ENCODE results near the gene SYT7. TPM values are rescaled to one million over a fixed set of nuclear protein-coding genes. Genes with fewer than 3 reads are reported as not detected.

The SYT7 gene
- total RNA-seq, 1 experiment from 2014 or later, result not detected

DNA sequence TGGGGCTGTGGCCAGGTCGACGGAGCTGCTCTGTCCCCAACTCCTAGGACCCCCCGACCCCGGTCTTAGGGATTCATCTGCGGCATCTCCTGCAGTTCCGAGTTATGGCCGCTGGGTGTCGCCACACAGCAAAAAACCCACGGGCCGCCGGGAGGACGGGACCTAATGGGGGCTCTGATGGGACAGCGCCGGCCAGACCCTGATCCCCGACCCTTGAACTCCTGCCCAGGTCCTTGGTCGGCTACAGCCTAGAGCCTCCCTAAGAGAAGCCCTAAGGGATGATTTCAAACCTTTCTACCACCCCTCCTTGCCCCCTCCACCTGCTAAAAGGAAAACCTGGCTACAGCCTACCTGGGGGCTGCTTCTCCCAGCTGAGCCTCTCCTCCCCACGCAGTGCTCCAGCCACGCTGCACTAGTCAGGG lies 103.1 kb downstream of the SYT7 start:
- Histone ChIP-seq H3K4me1 (ENCODE audit: low read length) (no peaks in the 10 kb centered on the region), H3K79me2 (ENCODE audit: low read length) (no peaks in the 10 kb centered on the region), H3K27me3 (ENCODE audit: low read length) (no peaks in the 10 kb centered on the region), H3K9me2 (replicated peaks; ENCODE audit: insufficient read depth, low read length) (no peaks in the 10 kb centered on the region), H3K4me3 (ENCODE audit: low read length) (no peak overlapping the region), H3K9ac (ENCODE audit: low read length) (no peak overlapping the region), H3K36me3 (ENCODE audit: insufficient read depth, low read length) (no peaks in the 10 kb centered on the region), H2AFZ (ENCODE audit: low read length) (no peak overlapping the region), H4K20me1 (ENCODE audit: insufficient read depth, low read depth, low read length) (0 out of 2 replicates have a peak, but pooled peaks cover 3% of the 10 kb centered on the region), H3K27ac (ENCODE audit: low read length) (no peak overlapping the region), H3K4me2 (ENCODE audit: low read depth, low read length, poor library complexity, severe bottlenecking) (no peak overlapping the region), H3K9me3 (ENCODE audit: low read length) (no peaks in the 10 kb centered on the region)
- DNase-seq, result peak; percentile 77

DNA sequence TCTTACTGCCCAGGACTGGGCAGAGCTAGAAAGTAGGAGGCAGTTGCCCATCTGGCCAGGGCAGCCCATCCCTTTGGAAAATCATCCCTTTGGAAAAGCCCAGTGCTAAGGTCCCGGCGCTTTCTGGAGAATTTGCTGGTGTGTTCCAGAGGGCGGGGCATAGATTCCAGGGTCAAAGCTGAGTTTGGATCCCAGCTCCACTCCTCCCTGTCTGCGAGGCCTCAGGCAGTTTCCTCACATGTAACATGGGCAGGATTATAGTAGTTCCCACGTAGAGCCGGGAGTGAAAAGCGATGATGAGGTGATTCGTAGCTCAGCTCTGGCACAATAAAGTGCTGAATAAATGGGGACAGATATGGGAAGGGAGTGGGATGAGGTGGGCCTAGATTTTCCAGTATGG lies 103.8 kb downstream of the SYT7 start:
- Histone ChIP-seq H2AFZ (ENCODE audit: low read length) (no peak overlapping the region), H3K9me2 (replicated peaks; ENCODE audit: insufficient read depth, low read length) (no peaks in the 10 kb centered on the region), H3K79me2 (ENCODE audit: low read length) (no peaks in the 10 kb centered on the region), H3K4me3 (ENCODE audit: low read length) (no peak overlapping the region), H3K4me2 (ENCODE audit: low read depth, low read length, poor library complexity, severe bottlenecking) (no peak overlapping the region), H4K20me1 (ENCODE audit: insufficient read depth, low read depth, low read length) (0 out of 2 replicates have a peak, but pooled peaks cover 3% of the 10 kb centered on the region), H3K27ac (ENCODE audit: low read length) (no peak overlapping the region), H3K4me1 (ENCODE audit: low read length) (no peaks in the 10 kb centered on the region), H3K27me3 (ENCODE audit: low read length) (no peaks in the 10 kb centered on the region), H3K9me3 (ENCODE audit: low read length) (no peaks in the 10 kb centered on the region), H3K36me3 (ENCODE audit: insufficient read depth, low read length) (no peaks in the 10 kb centered on the region), H3K9ac (ENCODE audit: low read length) (no peak overlapping the region)
- no peak for DNase-seq

DNA sequence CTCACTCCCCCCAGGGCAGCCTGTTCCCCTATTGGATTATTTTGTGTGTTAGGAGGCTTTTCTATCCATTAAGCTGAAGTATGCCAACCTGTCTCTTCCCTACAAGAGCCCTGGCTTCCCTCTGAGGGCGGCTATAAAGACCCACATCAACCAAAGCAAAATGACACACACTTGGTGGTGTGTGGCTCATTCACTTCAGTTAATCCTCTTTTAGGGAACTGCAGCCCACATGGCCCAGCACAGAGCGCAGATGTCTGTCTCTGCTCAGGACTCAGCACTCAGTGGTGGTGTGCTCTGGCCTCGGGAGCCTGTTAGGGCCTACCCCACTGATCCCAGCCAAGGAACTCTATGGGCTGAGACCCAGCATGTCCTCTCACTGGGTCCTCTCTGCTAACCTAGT lies 104.5 kb downstream of the SYT7 start:
- Histone ChIP-seq H3K9me3 (ENCODE audit: low read length) (no peaks in the 10 kb centered on the region), H3K4me2 (ENCODE audit: low read depth, low read length, poor library complexity, severe bottlenecking) (no peak overlapping the region), H3K36me3 (ENCODE audit: insufficient read depth, low read length) (no peaks in the 10 kb centered on the region), H4K20me1 (ENCODE audit: insufficient read depth, low read depth, low read length) (0 out of 2 replicates have a peak, but pooled peaks cover 3% of the 10 kb centered on the region), H3K9me2 (replicated peaks; ENCODE audit: insufficient read depth, low read length) (no peaks in the 10 kb centered on the region), H3K9ac (ENCODE audit: low read length) (no peak overlapping the region), H3K79me2 (ENCODE audit: low read length) (no peaks in the 10 kb centered on the region), H3K27ac (ENCODE audit: low read length) (no peak overlapping the region), H2AFZ (ENCODE audit: low read length) (no peak overlapping the region), H3K27me3 (ENCODE audit: low read length) (no peaks in the 10 kb centered on the region), H3K4me1 (ENCODE audit: low read length) (no peaks in the 10 kb centered on the region), H3K4me3 (ENCODE audit: low read length) (no peak overlapping the region)
- DNase-seq, result no peak

DNA sequence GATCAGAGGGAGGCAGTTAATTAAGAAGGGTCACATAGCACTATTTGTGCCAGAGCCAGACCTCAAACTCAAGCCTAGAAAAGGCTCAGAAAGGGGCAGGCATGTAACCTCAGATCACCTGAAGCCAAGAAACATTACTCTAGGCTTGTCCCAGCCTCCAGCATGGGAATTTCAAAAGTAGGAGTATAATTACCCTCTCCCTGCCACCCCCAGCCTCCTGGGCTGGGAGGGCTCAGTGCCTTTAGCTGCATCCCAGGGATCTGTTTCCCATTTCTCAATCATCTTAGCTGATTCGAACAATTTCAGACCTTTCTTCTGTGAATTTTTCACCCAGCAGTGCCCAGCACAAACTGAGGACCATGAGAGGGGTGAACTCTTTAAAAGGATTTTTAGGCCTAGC lies 105.4 kb downstream of the SYT7 start:
- Histone ChIP-seq H2AFZ (ENCODE audit: low read length) (no peak overlapping the region), H3K79me2 (ENCODE audit: low read length) (no peaks in the 10 kb centered on the region), H3K9me3 (ENCODE audit: low read length) (no peaks in the 10 kb centered on the region), H3K36me3 (ENCODE audit: insufficient read depth, low read length) (no peaks in the 10 kb centered on the region), H3K4me3 (ENCODE audit: low read length) (no peak overlapping the region), H3K4me1 (ENCODE audit: low read length) (no peaks in the 10 kb centered on the region), H3K9ac (ENCODE audit: low read length) (no peak overlapping the region), H3K27me3 (ENCODE audit: low read length) (no peaks in the 10 kb centered on the region), H3K9me2 (replicated peaks; ENCODE audit: insufficient read depth, low read length) (no peaks in the 10 kb centered on the region), H4K20me1 (ENCODE audit: insufficient read depth, low read depth, low read length) (0 out of 2 replicates have a peak, but pooled peaks cover 3% of the 10 kb centered on the region), H3K4me2 (ENCODE audit: low read depth, low read length, poor library complexity, severe bottlenecking) (no peak overlapping the region), H3K27ac (ENCODE audit: low read length) (no peak overlapping the region)
- DNase-seq, result no peak

DNA sequence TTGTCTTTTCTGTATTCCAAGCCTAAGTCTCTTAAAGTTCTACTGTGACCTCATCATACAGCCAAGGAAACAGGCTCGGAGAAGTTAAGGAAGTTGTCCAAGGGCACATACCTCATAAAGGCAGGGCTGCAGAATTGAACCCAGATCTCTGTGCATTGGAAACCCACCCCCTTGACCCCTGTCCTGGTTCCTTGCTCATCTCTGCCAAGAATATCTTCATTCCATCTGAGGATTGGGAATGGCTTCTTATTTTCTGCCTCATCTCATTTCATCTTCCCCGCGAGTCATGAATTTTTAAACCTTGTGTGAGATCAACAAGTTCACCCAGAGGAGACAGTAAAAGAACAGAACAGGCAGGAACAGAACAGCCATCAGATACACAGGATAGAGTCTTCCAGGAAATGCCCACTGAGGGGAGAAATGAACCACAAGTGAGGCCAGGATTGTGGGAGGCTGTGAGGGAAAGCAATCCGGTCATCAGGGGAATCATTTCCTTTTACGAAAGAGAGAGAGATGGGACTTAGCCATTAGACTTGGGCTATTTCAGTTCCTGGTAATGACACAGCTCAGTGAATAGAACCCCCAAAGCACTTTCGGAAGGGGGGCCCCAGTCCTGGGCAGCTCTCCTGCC lies 106.7 kb downstream of the SYT7 start:
- Histone ChIP-seq H3K9ac (ENCODE audit: low read length) (no peak overlapping the region), H3K36me3 (ENCODE audit: insufficient read depth, low read length) (no peaks in the 10 kb centered on the region), H3K27me3 (ENCODE audit: low read length) (no peaks in the 10 kb centered on the region), H3K4me1 (ENCODE audit: low read length) (no peaks in the 10 kb centered on the region), H2AFZ (ENCODE audit: low read length) (no peak overlapping the region), H3K9me2 (replicated peaks; ENCODE audit: insufficient read depth, low read length) (no peaks in the 10 kb centered on the region), H3K27ac (ENCODE audit: low read length) (no peak overlapping the region), H3K4me2 (ENCODE audit: low read depth, low read length, poor library complexity, severe bottlenecking) (no peak overlapping the region), H3K4me3 (ENCODE audit: low read length) (no peak overlapping the region), H3K79me2 (ENCODE audit: low read length) (no peaks in the 10 kb centered on the region), H3K9me3 (ENCODE audit: low read length) (no peaks in the 10 kb centered on the region), H4K20me1 (ENCODE audit: insufficient read depth, low read depth, low read length) (0 out of 2 replicates have a peak, but pooled peaks cover 3% of the 10 kb centered on the region)
- no peak for DNase-seq

DNA sequence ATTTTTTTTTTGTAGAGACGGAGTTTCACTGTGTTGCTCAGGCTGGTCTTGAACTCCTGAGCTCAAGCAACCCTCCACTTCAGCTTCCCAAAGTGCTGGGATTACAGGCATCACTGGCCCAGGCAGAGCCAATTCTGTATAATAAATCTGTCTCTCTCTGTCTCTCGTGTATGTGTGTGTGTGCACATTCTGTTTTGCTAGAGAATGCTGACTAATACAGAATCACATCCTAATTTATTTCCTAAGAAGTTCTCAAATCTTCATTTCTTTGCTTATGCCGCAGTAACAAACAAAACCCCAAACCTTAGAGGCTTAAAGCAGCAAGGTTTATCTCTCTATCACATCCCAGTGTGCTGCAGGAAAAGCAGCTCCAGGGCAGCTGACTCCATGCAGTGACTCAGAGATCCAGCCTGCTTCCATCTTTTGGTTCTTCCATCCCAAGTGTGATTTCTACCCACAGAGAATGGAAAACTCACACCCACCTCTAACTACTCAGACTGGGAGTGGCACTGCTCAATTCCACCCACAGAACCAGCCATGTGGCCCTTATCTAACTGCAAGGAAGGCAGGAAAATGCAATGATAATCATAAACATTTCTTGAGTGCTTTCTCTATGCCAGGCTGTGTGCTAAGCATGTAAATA lies 107.4 kb downstream of the SYT7 start:
- Histone ChIP-seq H3K27me3 (ENCODE audit: low read length) (no peaks in the 10 kb centered on the region), H3K9me2 (replicated peaks; ENCODE audit: insufficient read depth, low read length) (no peaks in the 10 kb centered on the region), H3K79me2 (ENCODE audit: low read length) (no peaks in the 10 kb centered on the region), H3K4me1 (ENCODE audit: low read length) (no peaks in the 10 kb centered on the region), H4K20me1 (ENCODE audit: insufficient read depth, low read depth, low read length) (0 out of 2 replicates have a peak, but pooled peaks cover 3% of the 10 kb centered on the region), H2AFZ (ENCODE audit: low read length) (no peak overlapping the region), H3K9ac (ENCODE audit: low read length) (no peak overlapping the region), H3K4me2 (ENCODE audit: low read depth, low read length, poor library complexity, severe bottlenecking) (no peak overlapping the region), H3K27ac (ENCODE audit: low read length) (no peak overlapping the region), H3K9me3 (ENCODE audit: low read length) (no peaks in the 10 kb centered on the region), H3K36me3 (ENCODE audit: insufficient read depth, low read length) (no peaks in the 10 kb centered on the region), H3K4me3 (ENCODE audit: low read length) (no peak overlapping the region)
- no peak for DNase-seq

DNA sequence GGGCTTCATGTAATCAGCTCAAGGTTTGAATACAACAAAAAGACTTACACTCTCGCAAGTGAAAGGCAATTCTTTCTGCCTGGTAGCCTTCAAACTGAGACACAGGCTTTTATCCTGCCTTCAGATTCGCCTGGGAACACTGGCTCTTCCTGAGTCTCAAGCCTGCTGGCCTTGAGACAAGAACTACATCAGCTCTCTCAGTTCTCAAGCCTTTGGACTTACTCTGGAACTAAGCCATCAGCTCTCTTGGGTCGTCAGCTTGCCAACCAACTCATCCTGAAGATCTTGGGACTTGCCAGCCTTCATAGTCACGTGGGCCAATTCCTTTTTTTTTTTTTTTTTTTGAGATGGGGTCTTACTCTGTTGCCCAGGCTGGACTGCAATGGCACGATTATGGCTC lies 108.0 kb downstream of the SYT7 start:
- Histone ChIP-seq H4K20me1 (ENCODE audit: insufficient read depth, low read depth, low read length) (0 out of 2 replicates have a peak, but pooled peaks cover 3% of the 10 kb centered on the region), H3K4me3 (ENCODE audit: low read length) (no peak overlapping the region), H3K36me3 (ENCODE audit: insufficient read depth, low read length) (no peaks in the 10 kb centered on the region), H3K27me3 (ENCODE audit: low read length) (no peaks in the 10 kb centered on the region), H3K9me3 (ENCODE audit: low read length) (no peaks in the 10 kb centered on the region), H2AFZ (ENCODE audit: low read length) (no peak overlapping the region), H3K9me2 (replicated peaks; ENCODE audit: insufficient read depth, low read length) (no peaks in the 10 kb centered on the region), H3K79me2 (ENCODE audit: low read length) (no peaks in the 10 kb centered on the region), H3K27ac (ENCODE audit: low read length) (no peak overlapping the region), H3K9ac (ENCODE audit: low read length) (no peak overlapping the region), H3K4me2 (ENCODE audit: low read depth, low read length, poor library complexity, severe bottlenecking) (no peak overlapping the region), H3K4me1 (ENCODE audit: low read length) (no peaks in the 10 kb centered on the region)
- DNase-seq, result no peak

DNA sequence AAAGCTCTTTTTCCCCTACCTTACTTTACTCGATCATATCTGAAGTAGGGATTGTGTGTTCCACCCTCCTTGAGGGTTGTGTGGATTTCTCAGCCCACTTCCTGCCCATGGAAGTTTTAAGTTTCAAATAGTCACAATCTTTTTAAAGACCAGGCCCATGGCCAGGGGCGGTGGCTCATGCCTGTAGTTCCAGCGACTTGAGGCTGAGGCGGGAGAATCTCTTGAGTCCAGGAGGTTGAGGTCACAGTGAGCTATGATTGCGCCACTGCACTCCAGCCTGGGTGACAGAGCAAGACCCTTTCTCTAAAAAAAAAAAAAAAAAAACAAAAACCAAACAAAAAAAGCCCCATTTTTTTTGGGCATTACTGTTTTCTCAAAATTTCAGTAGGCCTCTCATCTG lies 108.6 kb downstream of the SYT7 start:
- no peak for DNase-seq
- H3K9me2 ChIP-seq (replicated peaks; ENCODE audit: insufficient read depth, low read length), result no peaks in the 10 kb centered on the region
- H3K4me3 ChIP-seq (ENCODE audit: low read length), result no peak overlapping the region
- H3K27ac ChIP-seq (ENCODE audit: low read length), result no peak overlapping the region
- no peaks in the 10 kb centered on the region for H3K4me1 ChIP-seq (ENCODE audit: low read length)
- H3K9ac ChIP-seq (ENCODE audit: low read length), result no peak overlapping the region
- H3K27me3 ChIP-seq (ENCODE audit: low read length), result no peaks in the 10 kb centered on the region
- no peak overlapping the region for H3K4me2 ChIP-seq (ENCODE audit: low read depth, low read length, poor library complexity, severe bottlenecking)
- H3K36me3 ChIP-seq (ENCODE audit: insufficient read depth, low read length), result peaks cover 3% of the 10 kb centered on the region; the same call in 1 of the 2 replicates
- H2AFZ ChIP-seq (ENCODE audit: low read length), result no peak overlapping the region
- H3K79me2 ChIP-seq (ENCODE audit: low read length), result no peaks in the 10 kb centered on the region
- H4K20me1 ChIP-seq (ENCODE audit: insufficient read depth, low read depth, low read length), result 0 out of 2 replicates have a peak, but pooled peaks cover 3% of the 10 kb centered on the region
- H3K9me3 ChIP-seq (ENCODE audit: low read length), result no peaks in the 10 kb centered on the region
